HG03521 (cell line): Measurements from ENCODE around the gene TMTC2.
"Not testable (repeated sequence)": the region's sequence is repeated elsewhere in the genome, so short reads cannot be mapped to it uniquely, and the experiment has no call there.

Experiments
- ATAC-seq: cut with Tn5 transposase; IDR thresholded peaks from one replicate; pipeline ENCODE4 v1.9.1; 2021; ENCODE audit warnings: mild to moderate bottlenecking, moderate library complexity; ENCODE audit not compliant: unreplicated experiment

The TMTC2 gene

GRCh38 chr12:82783435-82783834 is 96.7 kb downstream of the TMTC2 start:
- no peak for ATAC-seq

GRCh38 chr12:82787016-82787415 is 100.3 kb downstream of the TMTC2 start:
- ATAC-seq, result no peak

- no peak for ATAC-seq
Measured at GRCh38 chr12:82788594-82788993, 101.9 kb downstream of the TMTC2 start.

GRCh38 chr12:82789674-82790073 is 103.0 kb downstream of the TMTC2 start:
- no peak for ATAC-seq

GRCh38 chr12:82793751-82794281 is 107.1 kb downstream of the TMTC2 start:
- ATAC-seq, result no peak

GRCh38 chr12:82797480-82797879 is 110.8 kb downstream of the TMTC2 start:
- ATAC-seq, result no peak

GRCh38 chr12:82800185-82800584 is 113.5 kb downstream of the TMTC2 start:
- no peak for ATAC-seq

- no peak for ATAC-seq
Measured at GRCh38 chr12:82801951-82802610, 115.4 kb downstream of the TMTC2 start.

GRCh38 chr12:82803201-82803600 is 116.5 kb downstream of the TMTC2 start:
- no peak for ATAC-seq

GRCh38 chr12:82804601-82805000 is 117.9 kb downstream of the TMTC2 start:
- ATAC-seq, result no peak

- not testable (repeated sequence) for ATAC-seq
Measured at GRCh38 chr12:82805004-82805403, 118.3 kb downstream of the TMTC2 start.

- ATAC-seq, result no peak
Measured at GRCh38 chr12:82805812-82806497, 119.2 kb downstream of the TMTC2 start.

- no peak for ATAC-seq
Measured at GRCh38 chr12:82807132-82807737, 120.5 kb downstream of the TMTC2 start.

GRCh38 chr12:82810568-82810967 is 123.9 kb downstream of the TMTC2 start:
- ATAC-seq, result no peak

GRCh38 chr12:82817368-82817767 is 130.7 kb downstream of the TMTC2 start:
- no peak for ATAC-seq

- ATAC-seq, result no peak
Measured at GRCh38 chr12:82818271-82819035, 131.7 kb downstream of the TMTC2 start.

GRCh38 chr12:82826505-82826904 is 139.8 kb downstream of the TMTC2 start:
- ATAC-seq, result no peak

- no peak for ATAC-seq
Measured at GRCh38 chr12:82832096-82832495, 145.4 kb downstream of the TMTC2 start.

GRCh38 chr12:82832981-82833380 is 146.3 kb downstream of the TMTC2 start:
- ATAC-seq, result no peak

- ATAC-seq, result no peak
Measured at GRCh38 chr12:82833481-82833880, 146.8 kb downstream of the TMTC2 start.

GRCh38 chr12:82835217-82835616 is 148.5 kb downstream of the TMTC2 start:
- ATAC-seq, result no peak
